ENCODE results near the gene ECE1. TPM values are rescaled to one million over a fixed set of nuclear protein-coding genes. Genes with fewer than 3 reads are reported as not detected.

Gene ECE1
- total and polyA plus RNA-seq, 11 donors: 37.3 to 140 (median 59.4) TPM

DNA sequence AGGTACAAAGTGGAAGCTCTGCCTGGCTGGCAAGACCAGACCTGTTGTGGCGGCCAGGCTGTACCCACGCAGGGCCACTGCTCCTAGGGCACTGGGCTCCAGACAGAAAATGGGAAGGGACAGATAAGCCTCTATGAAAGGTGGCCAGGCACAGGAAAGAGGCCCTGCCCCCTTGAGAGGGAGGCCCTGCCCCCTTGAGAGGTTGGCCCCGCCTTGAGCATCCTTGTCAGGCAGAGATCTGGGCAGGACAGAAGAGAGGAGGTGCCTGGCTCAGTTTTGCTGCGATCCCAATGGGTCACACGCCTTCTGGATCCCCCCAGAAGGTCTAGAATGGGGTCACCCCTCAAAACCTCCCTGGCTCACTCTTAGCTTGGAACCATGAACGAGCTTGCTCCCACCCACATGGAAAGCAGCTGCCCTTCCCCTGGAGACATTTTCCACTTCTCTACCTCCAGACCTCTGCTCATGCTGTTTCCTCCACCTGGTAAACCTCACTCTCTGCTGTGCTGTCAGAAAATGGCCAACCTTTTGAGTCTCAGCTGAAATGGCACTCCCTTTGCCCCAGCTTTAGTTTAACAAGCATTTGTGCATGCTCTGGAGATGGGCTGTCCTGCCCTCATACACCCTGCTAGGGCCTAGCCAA, 17.5 kb upstream of the ECE1 start:
- no peaks in the 10 kb centered on the region for H3K36me3 ChIP-seq
- H3K4me3 ChIP-seq: no peak overlapping the region
- ATAC-seq: peak in 2 of 4 donors; percentile 26 to 29
- no peaks in the 10 kb centered on the region for H3K27me3 ChIP-seq
- H3K27ac ChIP-seq: peak overlapping the region in 4 of 12 donors; percentile 28 to 90 (median 44)
- TF ChIP-seq POLR2A (IDR thresholded peaks at IDR 0.05): no peak
- TF ChIP-seq, protein P1, sequence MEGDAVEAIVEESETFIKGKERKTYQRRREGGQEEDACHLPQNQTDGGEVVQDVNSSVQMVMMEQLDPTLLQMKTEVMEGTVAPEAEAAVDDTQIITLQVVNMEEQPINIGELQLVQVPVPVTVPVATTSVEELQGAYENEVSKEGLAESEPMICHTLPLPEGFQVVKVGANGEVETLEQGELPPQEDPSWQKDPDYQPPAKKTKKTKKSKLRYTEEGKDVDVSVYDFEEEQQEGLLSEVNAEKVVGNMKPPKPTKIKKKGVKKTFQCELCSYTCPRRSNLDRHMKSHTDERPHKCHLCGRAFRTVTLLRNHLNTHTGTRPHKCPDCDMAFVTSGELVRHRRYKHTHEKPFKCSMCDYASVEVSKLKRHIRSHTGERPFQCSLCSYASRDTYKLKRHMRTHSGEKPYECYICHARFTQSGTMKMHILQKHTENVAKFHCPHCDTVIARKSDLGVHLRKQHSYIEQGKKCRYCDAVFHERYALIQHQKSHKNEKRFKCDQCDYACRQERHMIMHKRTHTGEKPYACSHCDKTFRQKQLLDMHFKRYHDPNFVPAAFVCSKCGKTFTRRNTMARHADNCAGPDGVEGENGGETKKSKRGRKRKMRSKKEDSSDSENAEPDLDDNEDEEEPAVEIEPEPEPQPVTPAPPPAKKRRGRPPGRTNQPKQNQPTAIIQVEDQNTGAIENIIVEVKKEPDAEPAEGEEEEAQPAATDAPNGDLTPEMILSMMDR (IDR thresholded peaks at IDR 0.05): no peak
- peaks cover 3 to 42% (median 35%) of the 10 kb centered on the region in 12 donors for H3K4me1 ChIP-seq
- 82 to 93% (median 87%) methylated on average over 5 to 6 of the region's 6 CpGs for WGBS, 4 donors
- intact Hi-C loops (cut with DNase I): no loop called here
- H3K9me3 ChIP-seq: no peaks in the 10 kb centered on the region
- no peak for DNase-seq

DNA sequence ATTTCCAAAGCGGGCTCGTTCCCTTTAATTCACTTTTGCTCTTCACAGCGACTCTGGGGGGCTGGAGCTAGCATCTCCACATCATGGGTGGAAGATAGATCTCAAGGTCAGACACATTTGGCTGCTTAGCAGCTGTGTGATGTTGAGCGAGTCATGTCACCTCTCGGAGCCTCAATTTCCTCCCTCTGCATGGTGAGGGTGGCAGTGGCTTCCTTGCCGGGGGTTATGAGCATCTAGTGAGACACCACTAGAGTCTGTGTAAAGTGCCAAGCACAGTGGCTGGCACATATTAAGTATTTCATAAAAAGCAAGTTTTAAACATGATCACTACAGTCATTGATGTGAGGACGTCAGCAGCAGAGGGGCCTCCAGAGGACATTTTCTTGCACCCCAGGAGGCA, 16.9 kb upstream of the ECE1 start:
- no peak for TF ChIP-seq POLR2A (IDR thresholded peaks at IDR 0.05)
- TF ChIP-seq, protein P1 (IDR thresholded peaks at IDR 0.05): no peak
- Histone ChIP-seq H3K27ac (peak overlapping the region in 2 of 12 donors; percentile 14 to 90), H3K4me1 (peaks cover 3 to 45% (median 35%) of the 10 kb centered on the region in 12 donors), H3K36me3 (no peaks in the 10 kb centered on the region), H3K27me3 (no peaks in the 10 kb centered on the region), H3K4me3 (no peak overlapping the region), H3K9me3 (no peaks in the 10 kb centered on the region)
- DNase-seq (no peak), ATAC-seq (no peak)
- intact Hi-C loops (cut with DNase I): no loop called here
- WGBS, 4 donors: 92 to 100% (median 94%) methylated on average over 7 of the region's 7 CpGs

DNA sequence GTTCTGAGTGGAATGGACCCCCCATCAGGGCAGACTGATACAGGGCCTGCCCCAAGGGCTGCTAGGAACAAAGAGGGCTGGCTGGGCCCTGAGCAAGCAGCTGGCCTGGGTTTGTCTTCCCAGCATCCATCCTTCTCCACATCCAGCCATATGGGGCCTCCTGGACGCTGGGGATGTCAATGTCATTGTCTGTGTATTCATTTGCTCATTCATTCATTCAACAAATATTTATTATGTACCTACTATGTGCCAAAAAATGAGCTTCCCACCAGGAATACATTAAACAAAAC, 15.6 kb upstream of the ECE1 start:
- WGBS, 4 donors: 82 to 87% (median 86%) methylated on average over 1 of the region's 1 CpG
- no peak overlapping the region for H3K4me3 ChIP-seq
- DNase-seq (no peak), ATAC-seq (no peak)
- no peaks in the 10 kb centered on the region for H3K36me3 ChIP-seq
- H3K27ac ChIP-seq: peak overlapping the region in 2 of 12 donors; percentile 10 to 90
- no peaks in the 10 kb centered on the region for H3K9me3 ChIP-seq
- H3K27me3 ChIP-seq: no peaks in the 10 kb centered on the region
- TF ChIP-seq, protein P1 (IDR thresholded peaks at IDR 0.05): no peak
- TF ChIP-seq POLR2A (IDR thresholded peaks at IDR 0.05): no peak
- intact Hi-C loops (cut with DNase I): no loop called here
- peaks cover 3 to 47% (median 36%) of the 10 kb centered on the region in 12 donors for H3K4me1 ChIP-seq

DNA sequence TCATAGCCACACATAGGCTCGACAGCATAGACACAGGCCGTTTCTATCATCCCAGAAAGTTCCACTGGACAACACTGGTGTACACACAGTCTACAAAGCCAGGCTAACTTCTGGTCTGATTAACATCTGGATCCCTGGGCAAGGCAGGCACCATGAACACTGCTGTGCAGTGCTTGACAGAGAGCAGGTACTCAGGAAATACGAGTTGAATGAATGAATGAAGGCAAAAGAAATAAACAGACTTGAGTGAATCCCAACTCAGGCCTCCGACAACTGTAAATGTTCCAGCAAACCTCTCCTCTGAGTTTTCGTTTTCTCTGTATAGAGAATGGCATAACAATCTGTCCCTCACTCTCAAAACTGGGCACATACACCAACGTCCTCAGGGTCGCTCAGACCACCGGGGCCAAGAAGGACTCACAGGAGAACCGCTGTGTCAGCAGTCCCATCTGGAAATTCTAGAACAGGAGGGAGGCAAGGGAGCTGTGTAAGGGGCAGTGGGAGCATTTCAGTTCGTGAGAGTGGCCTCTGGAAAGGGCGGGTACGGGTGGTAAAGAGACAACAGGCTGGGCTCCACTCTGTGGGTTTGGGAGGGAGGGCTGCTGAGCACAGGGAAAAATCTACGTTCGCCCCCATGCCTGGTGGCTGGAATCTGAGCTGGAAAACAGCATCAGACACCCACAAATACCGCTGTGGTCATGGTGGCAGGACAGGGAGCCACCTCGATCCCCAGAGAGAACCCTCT, 15.1 kb upstream of the ECE1 start:
- intact Hi-C loops (cut with DNase I): no loop called here
- no peaks in the 10 kb centered on the region for H3K9me3 ChIP-seq
- no peak for DNase-seq
- no peak overlapping the region for H3K4me3 ChIP-seq
- no peaks in the 10 kb centered on the region for H3K36me3 ChIP-seq
- peak overlapping the region in 2 of 12 donors; percentile 10 to 90 for H3K27ac ChIP-seq
- 84 to 90% (median 87%) methylated on average over 16 of the region's 16 CpGs for WGBS, 4 donors
- no peak for ATAC-seq
- no peak for TF ChIP-seq POLR2A (IDR thresholded peaks at IDR 0.05)
- TF ChIP-seq, protein P1 (IDR thresholded peaks at IDR 0.05): no peak
- no peaks in the 10 kb centered on the region for H3K27me3 ChIP-seq
- peaks cover 3 to 50% (median 36%) of the 10 kb centered on the region in 12 donors for H3K4me1 ChIP-seq

Data from heart left ventricle (tissue), 16 donors.